Measurements from ENCODE around the gene SZRD1. TPM values are rescaled to one million over a fixed set of nuclear protein-coding genes. Genes with fewer than 3 reads are reported as not detected.
A peak's percentile ranks its signal among the peaks of the same experiment; 100 is the strongest.

Gene SZRD1
- total and polyA plus RNA-seq, 4 donors = 29.3 to 114 (median 89.3) TPM

DNA sequence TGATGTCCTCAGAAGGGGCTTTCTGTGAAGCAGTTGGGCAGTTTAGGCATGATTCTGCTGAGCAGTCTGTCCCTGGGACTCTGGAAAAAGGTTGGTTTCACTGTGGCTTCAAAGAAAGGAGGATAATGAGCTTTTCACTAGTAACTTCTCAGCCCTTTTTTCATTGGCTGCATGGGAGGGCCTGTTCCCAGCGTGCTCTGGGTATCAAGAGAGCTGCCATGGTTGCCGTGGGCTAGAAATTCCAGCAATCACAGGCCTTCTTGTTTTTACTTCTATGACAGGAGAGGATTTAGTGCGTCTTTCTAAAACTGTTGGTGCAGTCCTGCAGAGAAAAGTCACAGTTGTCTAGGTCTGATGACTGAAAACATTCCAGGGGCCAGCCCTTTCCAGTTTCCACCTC, 7.2 kb downstream of the SZRD1 start:
- no peaks in the 10 kb centered on the region for H3K27me3 ChIP-seq (ENCODE audit: control insufficient read depth in 3 of 3, insufficient read depth in 3 of 3, low read length in 2 of 3)
- peaks cover 0 to 2% (median 0%) of the 10 kb centered on the region in 4 donors for H3K9me3 ChIP-seq (ENCODE audit: control insufficient read depth in 4 of 4, insufficient read depth in 3 of 4, low read length in 3 of 4)
- no peak overlapping the region for H3K27ac ChIP-seq (ENCODE audit: low read depth in 1 of 2, low read length in 1 of 2)
- H3K4me3 ChIP-seq = no peak overlapping the region
- 89% methylated on average over 3 of the region's 3 CpGs for WGBS, 2 donors
- H3K9ac ChIP-seq (ENCODE audit: insufficient read depth in 1 of 2, low read length in 2 of 2) = no peak overlapping the region
- peaks cover 0 to 2% (median under 1%) of the 10 kb centered on the region in 4 donors for H3K36me3 ChIP-seq (ENCODE audit: control insufficient read depth in 4 of 4, insufficient read depth in 4 of 4, low read length in 4 of 4)
- peaks cover 10 to 40% (median 16%) of the 10 kb centered on the region in 5 donors for H3K4me1 ChIP-seq (ENCODE audit: control insufficient read depth in 5 of 5, insufficient read depth in 5 of 5, low read length in 5 of 5)
- DNase-seq (no peak), ATAC-seq (ENCODE audit: insufficient read depth, low FRiP score) (no peak)
- TF ChIP-seq, protein P1, sequence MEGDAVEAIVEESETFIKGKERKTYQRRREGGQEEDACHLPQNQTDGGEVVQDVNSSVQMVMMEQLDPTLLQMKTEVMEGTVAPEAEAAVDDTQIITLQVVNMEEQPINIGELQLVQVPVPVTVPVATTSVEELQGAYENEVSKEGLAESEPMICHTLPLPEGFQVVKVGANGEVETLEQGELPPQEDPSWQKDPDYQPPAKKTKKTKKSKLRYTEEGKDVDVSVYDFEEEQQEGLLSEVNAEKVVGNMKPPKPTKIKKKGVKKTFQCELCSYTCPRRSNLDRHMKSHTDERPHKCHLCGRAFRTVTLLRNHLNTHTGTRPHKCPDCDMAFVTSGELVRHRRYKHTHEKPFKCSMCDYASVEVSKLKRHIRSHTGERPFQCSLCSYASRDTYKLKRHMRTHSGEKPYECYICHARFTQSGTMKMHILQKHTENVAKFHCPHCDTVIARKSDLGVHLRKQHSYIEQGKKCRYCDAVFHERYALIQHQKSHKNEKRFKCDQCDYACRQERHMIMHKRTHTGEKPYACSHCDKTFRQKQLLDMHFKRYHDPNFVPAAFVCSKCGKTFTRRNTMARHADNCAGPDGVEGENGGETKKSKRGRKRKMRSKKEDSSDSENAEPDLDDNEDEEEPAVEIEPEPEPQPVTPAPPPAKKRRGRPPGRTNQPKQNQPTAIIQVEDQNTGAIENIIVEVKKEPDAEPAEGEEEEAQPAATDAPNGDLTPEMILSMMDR (IDR thresholded peaks at IDR 0.05; ENCODE audit: control extremely low read depth, extremely low read depth) = no peak

DNA sequence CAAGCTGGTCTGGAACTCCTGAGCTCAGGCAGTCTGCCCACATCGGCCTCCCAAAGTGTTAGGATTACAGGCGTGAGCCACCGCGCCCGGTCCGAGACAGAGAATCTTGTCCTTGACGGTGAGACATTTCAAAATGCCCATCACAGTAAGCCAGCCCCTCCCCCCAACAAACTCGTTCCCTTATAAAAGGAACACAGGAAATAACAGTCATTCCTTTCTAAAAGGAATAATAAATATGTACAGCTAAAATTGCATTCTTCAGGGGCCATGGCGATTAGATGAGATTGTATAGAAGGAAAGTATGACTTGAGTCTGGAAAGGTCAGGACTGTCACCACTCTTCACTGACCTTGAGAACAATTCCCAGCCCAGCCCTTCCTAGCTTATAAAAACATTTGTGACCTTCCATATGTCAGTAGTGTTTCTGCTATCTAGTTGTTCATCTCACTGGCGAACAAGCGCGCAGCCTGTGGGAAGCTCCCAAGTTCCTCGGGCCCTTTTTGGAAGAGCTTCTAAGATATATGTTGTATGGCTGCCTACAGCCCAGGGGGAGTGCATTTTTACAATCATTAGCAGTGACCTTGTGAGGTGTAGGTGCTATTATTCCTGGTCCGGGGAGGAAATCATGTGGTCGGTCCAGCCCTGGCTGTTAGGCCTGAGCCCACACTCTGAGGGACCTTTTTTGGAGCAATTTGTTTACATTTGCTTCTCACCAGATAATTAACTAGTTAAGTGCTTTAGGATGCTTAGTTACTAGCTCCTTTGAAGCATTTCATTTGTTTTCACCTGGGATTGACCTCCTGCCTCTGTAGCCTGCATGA, 8.7 kb downstream of the SZRD1 start:
- H3K36me3 ChIP-seq (ENCODE audit: control insufficient read depth in 4 of 4, insufficient read depth in 4 of 4, low read length in 4 of 4) = peaks cover 0 to 2% (median under 1%) of the 10 kb centered on the region in 4 donors
- DNase-seq (peak in 2 of 3 donors; percentile 29 to 49), ATAC-seq (ENCODE audit: insufficient read depth, low FRiP score) (no peak)
- 50 to 60% methylated on average over 15 of the region's 15 CpGs for WGBS, 2 donors
- peaks cover 10 to 40% (median 14%) of the 10 kb centered on the region in 5 donors for H3K4me1 ChIP-seq (ENCODE audit: control insufficient read depth in 5 of 5, insufficient read depth in 5 of 5, low read length in 5 of 5)
- no peaks in the 10 kb centered on the region for H3K27me3 ChIP-seq (ENCODE audit: control insufficient read depth in 3 of 3, insufficient read depth in 3 of 3, low read length in 2 of 3)
- H3K9me3 ChIP-seq (ENCODE audit: control insufficient read depth in 4 of 4, insufficient read depth in 3 of 4, low read length in 3 of 4) = peaks cover 0 to 2% (median 0%) of the 10 kb centered on the region in 4 donors
- H3K27ac ChIP-seq (ENCODE audit: low read depth in 1 of 2, low read length in 1 of 2) = peak overlapping the region; percentile 74 to 82
- H3K9ac ChIP-seq (ENCODE audit: insufficient read depth in 1 of 2, low read length in 2 of 2) = peak overlapping the region in 1 of 2 donors; percentile 5
- H3K4me3 ChIP-seq = no peak overlapping the region
- TF ChIP-seq, protein P1 (IDR thresholded peaks at IDR 0.05; ENCODE audit: control extremely low read depth, extremely low read depth) = no peak

DNA sequence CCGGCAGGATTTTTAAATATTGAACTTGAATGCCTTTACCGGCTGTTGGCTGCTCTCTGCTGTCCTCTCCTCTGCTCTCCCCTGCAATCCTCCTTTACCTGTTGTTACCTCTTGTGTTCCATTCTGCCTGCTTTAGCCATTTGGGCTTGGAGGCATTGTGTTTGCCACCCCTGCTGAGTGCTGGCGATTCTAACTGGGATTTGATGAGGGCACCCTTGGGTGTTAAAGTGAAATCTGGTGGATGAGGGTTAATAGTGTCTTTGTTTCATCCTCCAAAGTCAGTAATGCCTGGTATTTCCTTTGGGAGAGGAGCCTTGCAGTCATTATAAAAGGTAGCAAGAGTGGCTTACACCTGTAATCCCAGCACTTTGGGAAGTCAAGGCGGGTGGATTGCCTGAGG, 9.9 kb downstream of the SZRD1 start:
- Histone ChIP-seq H3K27me3 (ENCODE audit: control insufficient read depth in 3 of 3, insufficient read depth in 3 of 3, low read length in 2 of 3) (no peaks in the 10 kb centered on the region), H3K36me3 (ENCODE audit: control insufficient read depth in 4 of 4, insufficient read depth in 4 of 4, low read length in 4 of 4) (peaks cover 0 to 2% (median under 1%) of the 10 kb centered on the region in 4 donors), H3K9me3 (ENCODE audit: control insufficient read depth in 4 of 4, insufficient read depth in 3 of 4, low read length in 3 of 4) (peaks cover 0 to 2% (median 0%) of the 10 kb centered on the region in 4 donors), H3K27ac (ENCODE audit: low read depth in 1 of 2, low read length in 1 of 2) (peak overlapping the region in 1 of 2 donors; percentile 57), H3K4me1 (ENCODE audit: control insufficient read depth in 5 of 5, insufficient read depth in 5 of 5, low read length in 5 of 5) (peaks cover 10 to 37% (median 14%) of the 10 kb centered on the region in 5 donors), H3K4me3 (no peak overlapping the region), H3K9ac (ENCODE audit: insufficient read depth in 1 of 2, low read length in 2 of 2) (no peak overlapping the region)
- no peak for DNase-seq
- WGBS, 2 donors = 76 to 84% methylated on average over 4 of the region's 4 CpGs
- ATAC-seq (ENCODE audit: insufficient read depth, low FRiP score) = no peak
- TF ChIP-seq, protein P1 (IDR thresholded peaks at IDR 0.05; ENCODE audit: control extremely low read depth, extremely low read depth) = no peak

All from lung (tissue), 12 donors.